Adipose tissue (tissue), 3 donors: ENCODE data around the gene SLC37A1. TPM values are rescaled to one million over a fixed set of nuclear protein-coding genes. Genes with fewer than 3 reads are reported as not detected.
"Not testable (repeated sequence)": the region's sequence is repeated elsewhere in the genome, so short reads cannot be mapped to it uniquely, and the experiment has no call there.

Experiments used
- H3K27ac ChIP-seq: one replicate; pipeline ENCODE4 v1.5.1; 2013; ENCODE audit warnings: low read depth, low read length
- WGBS, 3 donors: extraction: QIAGEN DNeasy Blood & Tissue Kit; methylation state at CpG; one replicate each; pipeline ENCODE4 v1.1.7; 2013; 5-methylcytosine and 5-hydroxymethylcytosine counted together
- polyA plus RNA-seq, 3 donors: library from polyadenylated mRNA; stranded (reverse); fragments of 200-250 nt; gene quantifications; one replicate each; pipeline ENCODE4 v1.2.3, GENCODE V29; 2013
- donor health status: healthy with polysubstance abuse.
- donor health status: Bipolar disorder and iron deficiency.
- donor health status: healthy.

SLC37A1 gene
- polyA plus RNA-seq, 3 donors = 3.7 to 4.6 (median 4.4) TPM

GRCh38 chr21:42628466-42629061 is 114.9 kb downstream of the SLC37A1 start:
- not testable (repeated sequence) for H3K27ac ChIP-seq
- WGBS, 3 donors = 85 to 91% (median 86%) methylated on average over 2 of the region's 2 CpGs

- H3K27ac ChIP-seq = no peak overlapping the region
- WGBS, 3 donors = 81 to 89% (median 84%) methylated on average over 9 of the region's 9 CpGs
These were observed 116.4 kb downstream of the SLC37A1 start for GRCh38 chr21:42629933-42630589.

- H3K27ac ChIP-seq = no peak overlapping the region
- 43 to 52% (median 45%) methylated on average over 9 of the region's 9 CpGs for WGBS, 3 donors
These were observed 117.0 kb downstream of the SLC37A1 start for GRCh38 chr21:42630626-42631025.

Other genes starting within 250 kb of the SLC37A1 start
- gene TFF3, start 198.4 kb upstream of the SLC37A1 start, polyA plus RNA-seq = 10 to 100 TPM in 2 of 3 donors, 1 to 10 TPM in 1; 4.1 to 99.3 (median 21.7) TPM
- gene TFF2, start 162.9 kb upstream of the SLC37A1 start, polyA plus RNA-seq = 100 to 1,000 TPM in 1 of 3 donors, 10 to 100 TPM in 1, under 1 TPM in 1; 0.94 to 505 (median 36.8) TPM
- 100 to 1,000 TPM in 1 of 3 donors, 10 to 100 TPM in 1, 1 to 10 TPM in 1; 2.9 to 931 (median 66.4) TPM for gene TFF1, start 147.3 kb upstream of the SLC37A1 start, polyA plus RNA-seq
- gene TMPRSS3, start 117.8 kb upstream of the SLC37A1 start, polyA plus RNA-seq = 1 to 10 TPM in 1 of 3 donors, under 1 TPM in 2; 0.45 to 2.0 (median 0.59) TPM
- under 1 TPM in 2 of 3 donors, not detected in 1; 0.14 to 0.56 TPM for gene UBASH3A, start 110.0 kb upstream of the SLC37A1 start, polyA plus RNA-seq
- gene RSPH1, start 17.6 kb upstream of the SLC37A1 start, polyA plus RNA-seq = 1 to 10 TPM in 1 of 3 donors, under 1 TPM in 2; 0.13 to 1.6 (median 0.34) TPM
- gene PDE9A, start 139.8 kb downstream of the SLC37A1 start, polyA plus RNA-seq = 10 to 100 TPM in 1 of 3 donors, 1 to 10 TPM in 2; 5.6 to 13.6 (median 6.2) TPM